ENCODE results near the gene MFF.

Gene MFF

GRCh38 chr2:227374158-227374557, 49.1 kb downstream of the MFF start:
- Histone ChIP-seq H3K9me3 (ENCODE audit: control insufficient read depth, insufficient read depth, low read depth, low read length) (no peaks in the 10 kb centered on the region), H3K27ac (ENCODE audit: extremely low read depth, low read depth, low read length) (no peak overlapping the region), H3K4me3 (ENCODE audit: low read depth, low read length) (no peak overlapping the region), H3K36me3 (ENCODE audit: control insufficient read depth in 2 of 2, insufficient read depth in 1 of 2, low read length in 2 of 2) (no peaks in the 10 kb centered on the region), H3K4me1 (ENCODE audit: control insufficient read depth, insufficient read depth, low read length) (peaks cover 12% of the 10 kb centered on the region)
- POLR2A ChIA-PET = no interaction called here
- TF ChIP-seq SALL2 (tag by site-specific recombination; IDR thresholded peaks at IDR 0.05; ENCODE audit: borderline replicate concordance) (no peak), SCRT2 (tag by site-specific recombination; IDR thresholded peaks at IDR 0.05) (no peak), SP2 (tag by site-specific recombination; IDR thresholded peaks at IDR 0.05) (no peak), ZNF214 (tag by site-specific recombination; IDR thresholded peaks at IDR 0.05; ENCODE audit: borderline replicate concordance) (no peak), ZNF404 (tag by site-specific recombination; IDR thresholded peaks at IDR 0.05) (no peak), ZBTB26 (tag by site-specific recombination; optimal IDR thresholded peaks at IDR 0.05) (no peak), ZNF654 (tag by site-specific recombination; IDR thresholded peaks at IDR 0.05; ENCODE audit: low read depth) (no peak), WT1 (tag by site-specific recombination; IDR thresholded peaks at IDR 0.05) (no peak), ZNF777 (tag by site-specific recombination; IDR thresholded peaks at IDR 0.05; ENCODE audit: borderline replicate concordance) (no peak)
- CTCF ChIA-PET = no interaction called here

GRCh38 chr2:227376656-227377396, 51.8 kb downstream of the MFF start:
- TF ChIP-seq ZNF366 (tag by site-specific recombination; conservative IDR thresholded peaks at IDR 0.05) = 0 out of 2 replicates have a peak, but pooled peaks have one; percentile 18
- TF ChIP-seq ZNF843 (tag by site-specific recombination; IDR thresholded peaks at IDR 0.05) = 0 out of 2 replicates have a peak, but pooled peaks have one; percentile 11
- TF ChIP-seq PRDM6 (tag by site-specific recombination; IDR thresholded peaks at IDR 0.05) = peak; percentile 32; the same call in 1 of the 2 replicates
- TF ChIP-seq ZNF248 (tag by site-specific recombination; IDR thresholded peaks at IDR 0.05) = no peak
- Histone ChIP-seq H3K9me3 (ENCODE audit: control insufficient read depth, insufficient read depth, low read depth, low read length) (no peaks in the 10 kb centered on the region), H3K4me1 (ENCODE audit: control insufficient read depth, insufficient read depth, low read length) (peaks cover 12% of the 10 kb centered on the region), H3K27ac (ENCODE audit: extremely low read depth, low read depth, low read length) (no peak overlapping the region), H3K36me3 (ENCODE audit: control insufficient read depth in 2 of 2, insufficient read depth in 1 of 2, low read length in 2 of 2) (no peaks in the 10 kb centered on the region), H3K4me3 (ENCODE audit: low read depth, low read length) (no peak overlapping the region)
- CTCF ChIA-PET = interaction anchor here (0.5 to 2.1 kb wide), 5 partner anchors 10 to 245 kb away, joined by 3 to 9 read pairs (median 3); no protein-coding TSS in a partner anchor
- POLR2A ChIA-PET = interaction anchor here (0.6 kb wide), 1 partner anchor 496 kb away, joined by 7 read pairs; no protein-coding TSS in a partner anchor

GRCh38 chr2:227377467-227378351, 52.7 kb downstream of the MFF start:
- Histone ChIP-seq H3K27ac (ENCODE audit: extremely low read depth, low read depth, low read length) (no peak overlapping the region), H3K4me1 (ENCODE audit: control insufficient read depth, insufficient read depth, low read length) (peaks cover 12% of the 10 kb centered on the region)
- no peak for TF ChIP-seq PRDM6 (tag by site-specific recombination; IDR thresholded peaks at IDR 0.05)
- no peak for TF ChIP-seq ZNF223 (tag by site-specific recombination; IDR thresholded peaks at IDR 0.05)
- TF ChIP-seq ZNF155 (tag by site-specific recombination; IDR thresholded peaks at IDR 0.05) = no peak
- no peak for TF ChIP-seq ZNF404 (tag by site-specific recombination; IDR thresholded peaks at IDR 0.05)
- TF ChIP-seq ZFP37 (tag by site-specific recombination; IDR thresholded peaks at IDR 0.05) = no peak
- TF ChIP-seq ZFHX2 (tag by site-specific recombination; conservative IDR thresholded peaks at IDR 0.05) = no peak
- no peak for TF ChIP-seq ZNF423 (tag by site-specific recombination; IDR thresholded peaks at IDR 0.05)
- TF ChIP-seq ZNF311 (tag by site-specific recombination; IDR thresholded peaks at IDR 0.05; ENCODE audit: borderline replicate concordance) = no peak
- no peak for TF ChIP-seq ZNF701 (tag by site-specific recombination; IDR thresholded peaks at IDR 0.05)
- TF ChIP-seq ZSCAN4 (tag by site-specific recombination; IDR thresholded peaks at IDR 0.05) = peak; percentile 74

More at GRCh38 chr2:227377467-227378351, 52.7 kb downstream of the MFF start:
- Histone ChIP-seq H3K4me3 (ENCODE audit: low read depth, low read length) (no peak overlapping the region), H3K9me3 (ENCODE audit: control insufficient read depth, insufficient read depth, low read depth, low read length) (no peaks in the 10 kb centered on the region), H3K36me3 (ENCODE audit: control insufficient read depth in 2 of 2, insufficient read depth in 1 of 2, low read length in 2 of 2) (no peaks in the 10 kb centered on the region)
- CTCF ChIA-PET = interaction anchor here (0.6 to 2.1 kb wide), 5 partner anchors 9 to 510 kb away, joined by 3 to 9 read pairs (median 3); no protein-coding TSS in a partner anchor
- POLR2A ChIA-PET = no interaction called here

Data from HEK293 (cell line).